Measurements from ENCODE around the gene TMEM123. TPM values are rescaled to one million over a fixed set of nuclear protein-coding genes. Genes with fewer than 3 reads are reported as not detected.

TMEM123 gene
- total RNA-seq, 4 donors from 2014 or later, result 161 to 212 (median 197) TPM

- no peaks in the 10 kb centered on the region for H3K36me3 ChIP-seq
- H3K27ac ChIP-seq, result no peak overlapping the region
- H3K9me3 ChIP-seq, result no peaks in the 10 kb centered on the region
- TF ChIP-seq POLR2A (IDR thresholded peaks at IDR 0.05), result no peak
- TF ChIP-seq EP300 (IDR thresholded peaks at IDR 0.05), result no peak
- TF ChIP-seq POLR2AphosphoS5 (IDR thresholded peaks at IDR 0.05), result no peak
- DNase-seq (ENCODE audit: low spot score in 2 of 2), result no peak
- no peaks in the 10 kb centered on the region for H3K27me3 ChIP-seq
- peaks cover 22% of the 10 kb centered on the region for H3K4me1 ChIP-seq
- no peak overlapping the region for H3K4me3 ChIP-seq
Observed at GRCh38 chr11:102459393-102459792, 6.8 kb upstream of the TMEM123 start.

DNA sequence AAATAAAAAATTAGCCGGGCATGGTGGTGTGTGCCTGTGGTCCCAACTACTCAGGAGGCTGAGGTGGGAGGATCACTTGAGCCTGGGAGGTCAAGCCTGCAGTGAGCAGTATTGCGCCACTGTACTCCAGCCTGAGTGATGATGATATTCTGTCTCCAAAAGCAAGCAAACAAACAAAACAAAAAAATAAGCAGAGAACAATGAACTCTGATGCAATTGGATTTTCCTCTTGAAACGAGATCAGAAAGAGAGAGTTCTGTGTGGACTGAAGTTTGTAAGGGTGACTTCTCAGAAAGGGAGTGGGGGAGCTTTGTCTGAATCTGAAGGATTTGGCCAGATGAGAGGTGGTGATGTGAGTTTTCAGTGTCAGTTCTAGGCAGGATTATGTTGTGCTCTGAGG is 6.0 kb upstream of the TMEM123 start:
- H3K27me3 ChIP-seq, result no peaks in the 10 kb centered on the region
- H3K27ac ChIP-seq, result no peak overlapping the region
- H3K36me3 ChIP-seq, result no peaks in the 10 kb centered on the region
- TF ChIP-seq, protein P1, sequence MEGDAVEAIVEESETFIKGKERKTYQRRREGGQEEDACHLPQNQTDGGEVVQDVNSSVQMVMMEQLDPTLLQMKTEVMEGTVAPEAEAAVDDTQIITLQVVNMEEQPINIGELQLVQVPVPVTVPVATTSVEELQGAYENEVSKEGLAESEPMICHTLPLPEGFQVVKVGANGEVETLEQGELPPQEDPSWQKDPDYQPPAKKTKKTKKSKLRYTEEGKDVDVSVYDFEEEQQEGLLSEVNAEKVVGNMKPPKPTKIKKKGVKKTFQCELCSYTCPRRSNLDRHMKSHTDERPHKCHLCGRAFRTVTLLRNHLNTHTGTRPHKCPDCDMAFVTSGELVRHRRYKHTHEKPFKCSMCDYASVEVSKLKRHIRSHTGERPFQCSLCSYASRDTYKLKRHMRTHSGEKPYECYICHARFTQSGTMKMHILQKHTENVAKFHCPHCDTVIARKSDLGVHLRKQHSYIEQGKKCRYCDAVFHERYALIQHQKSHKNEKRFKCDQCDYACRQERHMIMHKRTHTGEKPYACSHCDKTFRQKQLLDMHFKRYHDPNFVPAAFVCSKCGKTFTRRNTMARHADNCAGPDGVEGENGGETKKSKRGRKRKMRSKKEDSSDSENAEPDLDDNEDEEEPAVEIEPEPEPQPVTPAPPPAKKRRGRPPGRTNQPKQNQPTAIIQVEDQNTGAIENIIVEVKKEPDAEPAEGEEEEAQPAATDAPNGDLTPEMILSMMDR (IDR thresholded peaks at IDR 0.05), result no peak
- no peak for TF ChIP-seq EP300 (IDR thresholded peaks at IDR 0.05)
- TF ChIP-seq POLR2A (IDR thresholded peaks at IDR 0.05), result no peak
- no peak for TF ChIP-seq POLR2AphosphoS5 (IDR thresholded peaks at IDR 0.05)
- H3K4me3 ChIP-seq, result no peak overlapping the region
- no peaks in the 10 kb centered on the region for H3K9me3 ChIP-seq
- 76% methylated on average over 3 of the region's 3 CpGs for WGBS
- H3K4me1 ChIP-seq, result peaks cover 31% of the 10 kb centered on the region
- DNase-seq (ENCODE audit: low spot score in 2 of 2), result no peak

- no peak for DNase-seq (ENCODE audit: low spot score in 2 of 2)
- Histone ChIP-seq H3K9me3 (no peaks in the 10 kb centered on the region), H3K4me3 (no peak overlapping the region), H3K36me3 (no peaks in the 10 kb centered on the region), H3K4me1 (peaks cover 36% of the 10 kb centered on the region), H3K27me3 (no peaks in the 10 kb centered on the region), H3K27ac (no peak overlapping the region)
- TF ChIP-seq, protein P1 (IDR thresholded peaks at IDR 0.05), result no peak
- no peak for TF ChIP-seq POLR2AphosphoS5 (IDR thresholded peaks at IDR 0.05)
- no peak for TF ChIP-seq EP300 (IDR thresholded peaks at IDR 0.05)
- TF ChIP-seq POLR2A (IDR thresholded peaks at IDR 0.05), result no peak
Observed at GRCh38 chr11:102457865-102458264, 5.3 kb upstream of the TMEM123 start.

GRCh38 chr11:102457056-102457677 is 4.6 kb upstream of the TMEM123 start:
- 88% methylated on average over 3 of the region's 3 CpGs for WGBS
- no peak overlapping the region for H3K4me3 ChIP-seq
- TF ChIP-seq, protein P1 (IDR thresholded peaks at IDR 0.05), result no peak
- no peak for TF ChIP-seq POLR2A (IDR thresholded peaks at IDR 0.05)
- TF ChIP-seq POLR2AphosphoS5 (IDR thresholded peaks at IDR 0.05), result no peak
- TF ChIP-seq EP300 (IDR thresholded peaks at IDR 0.05), result no peak
- no peak for DNase-seq (ENCODE audit: low spot score in 2 of 2)
- peak overlapping the region; percentile 21 for H3K27ac ChIP-seq
- H3K27me3 ChIP-seq, result no peaks in the 10 kb centered on the region
- H3K9me3 ChIP-seq, result no peaks in the 10 kb centered on the region
- peaks cover 36% of the 10 kb centered on the region for H3K4me1 ChIP-seq
- no peaks in the 10 kb centered on the region for H3K36me3 ChIP-seq

DNA sequence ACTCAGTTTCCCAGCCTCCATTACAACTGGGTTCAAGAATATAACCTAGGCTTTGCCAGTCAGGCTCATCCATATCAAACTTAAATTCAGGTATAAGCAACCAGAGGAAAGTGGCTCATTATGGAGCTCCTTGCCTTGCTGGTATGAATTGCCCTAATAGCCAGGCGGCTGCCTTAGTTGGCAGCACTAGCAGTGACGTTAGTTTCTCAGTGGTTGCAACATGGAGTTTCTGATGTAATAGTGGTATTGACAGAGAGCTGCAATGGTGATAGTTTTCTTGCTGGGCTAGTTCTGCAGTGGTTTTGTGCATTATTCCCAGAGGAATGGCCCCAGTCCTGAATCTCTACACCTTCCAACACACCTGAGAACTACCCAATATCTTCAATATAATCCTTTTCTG is 3.8 kb upstream of the TMEM123 start:
- H3K27ac ChIP-seq, result peak overlapping the region; percentile 21
- H3K4me3 ChIP-seq, result no peak overlapping the region
- no peaks in the 10 kb centered on the region for H3K36me3 ChIP-seq
- no peaks in the 10 kb centered on the region for H3K9me3 ChIP-seq
- no peak for TF ChIP-seq POLR2A (IDR thresholded peaks at IDR 0.05)
- TF ChIP-seq, protein P1 (IDR thresholded peaks at IDR 0.05), result no peak
- TF ChIP-seq POLR2AphosphoS5 (IDR thresholded peaks at IDR 0.05), result no peak
- TF ChIP-seq EP300 (IDR thresholded peaks at IDR 0.05), result no peak
- 70% methylated on average over 2 of the region's 2 CpGs for WGBS
- no peaks in the 10 kb centered on the region for H3K27me3 ChIP-seq
- no peak for DNase-seq (ENCODE audit: low spot score in 2 of 2)
- peaks cover 36% of the 10 kb centered on the region for H3K4me1 ChIP-seq

DNA sequence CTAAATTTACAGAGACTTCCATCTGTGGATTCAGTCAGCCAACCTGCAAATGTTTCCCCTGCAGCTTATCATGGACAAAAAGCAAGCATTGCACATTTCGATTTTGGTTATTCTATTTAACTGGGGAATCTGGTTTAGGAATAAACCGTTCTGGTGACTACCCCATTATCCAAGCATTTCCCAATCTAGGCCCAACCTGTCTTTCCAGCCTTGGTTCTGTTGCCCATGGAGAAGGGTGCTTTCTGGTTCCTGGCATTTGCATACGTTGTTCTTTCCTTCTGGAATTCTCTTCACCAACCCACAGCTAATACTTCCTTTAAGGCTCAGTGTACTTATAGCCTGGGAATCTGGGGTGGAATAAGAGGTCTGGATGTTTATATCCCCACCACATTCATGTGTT is 1.4 kb upstream of the TMEM123 start:
- no peaks in the 10 kb centered on the region for H3K27me3 ChIP-seq
- peaks cover 60% of the 10 kb centered on the region for H3K4me1 ChIP-seq
- H3K4me3 ChIP-seq, result no peak overlapping the region
- no peaks in the 10 kb centered on the region for H3K9me3 ChIP-seq
- no peak for DNase-seq (ENCODE audit: low spot score in 2 of 2)
- no peaks in the 10 kb centered on the region for H3K36me3 ChIP-seq
- no peak for TF ChIP-seq EP300 (IDR thresholded peaks at IDR 0.05)
- no peak for TF ChIP-seq POLR2A (IDR thresholded peaks at IDR 0.05)
- TF ChIP-seq, protein P1 (IDR thresholded peaks at IDR 0.05), result no peak
- TF ChIP-seq POLR2AphosphoS5 (IDR thresholded peaks at IDR 0.05), result no peak
- H3K27ac ChIP-seq, result peak overlapping the region; percentile 97
- WGBS, result 53% methylated on average over 3 of the region's 3 CpGs

All from suprapubic skin (tissue), 4 donors.